ENCODE results near the gene TMEM79. TPM values are rescaled to one million over a fixed set of nuclear protein-coding genes. Genes with fewer than 3 reads are reported as not detected.

TMEM79 gene
- total RNA-seq, 1 donor from 2014 or later, result 1.4 TPM

DNA sequence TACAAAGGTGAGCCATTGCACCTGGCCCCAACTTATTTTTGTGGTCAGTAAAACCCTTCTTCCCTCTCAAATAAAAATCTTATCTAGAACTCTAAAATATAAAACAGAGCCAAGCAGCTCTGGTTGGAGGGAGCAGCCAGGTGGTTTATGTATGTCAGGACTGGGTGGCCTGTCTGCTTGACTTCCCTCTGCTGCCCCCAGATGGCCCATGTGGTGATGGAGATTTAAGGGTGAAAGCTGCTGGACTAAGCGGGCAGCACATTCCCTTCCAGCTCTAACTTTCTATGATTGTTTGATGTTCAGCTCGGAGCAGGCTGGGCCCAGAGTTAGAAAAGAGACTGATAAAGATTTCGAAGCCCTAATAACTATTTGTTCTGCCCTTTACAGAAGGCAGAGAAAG lies 24.3 kb upstream of the TMEM79 start:
- ATAC-seq, result no peak
- intact Hi-C loops (cut with DNase I), result loop anchor here (2.0 kb wide), 1 partner anchor 25 kb away; no protein-coding TSS in a partner anchor

DNA sequence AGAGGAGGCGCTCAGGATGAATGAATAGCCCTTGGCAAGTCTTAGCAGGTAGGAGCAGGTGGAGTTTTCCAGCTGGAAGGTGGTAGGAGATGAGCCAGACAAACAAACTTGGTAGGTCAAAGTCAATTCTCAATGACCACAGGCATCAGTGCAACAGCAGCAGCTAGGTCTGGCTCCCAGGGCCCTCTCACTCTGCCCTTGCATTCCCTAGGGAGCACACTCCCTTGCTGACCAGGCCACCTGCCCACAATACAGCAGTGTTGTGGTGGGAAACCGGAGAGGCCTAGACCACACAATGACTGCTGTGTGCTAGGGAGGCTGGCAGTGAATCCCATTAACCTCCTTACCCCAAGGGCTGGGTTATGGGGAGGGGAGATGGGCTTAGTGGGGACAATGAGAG lies 23.2 kb upstream of the TMEM79 start:
- intact Hi-C loops (cut with DNase I), result loop anchor here (2.0 kb wide), 1 partner anchor 26 kb away; no protein-coding TSS in a partner anchor
- ATAC-seq (no peak), DNase-seq (ENCODE audit: missing footprints) (no peak)

More for the DNA sequence above, 24.3 kb upstream of the TMEM79 start:
- DNase-seq (ENCODE audit: missing footprints), result no peak

GRCh38 chr1:156262461-156263287 lies 21.5 kb upstream of the TMEM79 start:
- ATAC-seq (no peak), DNase-seq (ENCODE audit: missing footprints) (no peak)
- intact Hi-C loops (cut with DNase I), result no loop called here

DNA sequence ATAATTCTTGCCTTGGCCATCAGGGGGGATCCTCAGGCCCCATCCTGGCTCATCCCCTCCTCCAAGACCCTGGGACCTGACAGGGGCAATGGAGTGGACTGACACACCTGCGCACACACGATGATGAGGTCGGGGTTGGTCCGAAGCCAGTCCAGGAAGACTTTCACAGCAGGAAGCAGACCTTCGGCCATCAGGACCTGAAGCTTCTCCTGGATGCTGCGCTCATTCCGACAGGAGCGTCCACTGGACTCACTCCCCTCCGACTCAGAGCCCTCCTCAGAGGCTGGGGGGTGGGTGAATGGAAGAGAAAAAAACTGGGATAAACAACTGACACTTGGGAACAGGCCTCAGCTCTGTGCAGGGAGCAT lies 20.9 kb upstream of the TMEM79 start:
- intact Hi-C loops (cut with DNase I), result no loop called here
- DNase-seq (ENCODE audit: missing footprints), result no peak

DNA sequence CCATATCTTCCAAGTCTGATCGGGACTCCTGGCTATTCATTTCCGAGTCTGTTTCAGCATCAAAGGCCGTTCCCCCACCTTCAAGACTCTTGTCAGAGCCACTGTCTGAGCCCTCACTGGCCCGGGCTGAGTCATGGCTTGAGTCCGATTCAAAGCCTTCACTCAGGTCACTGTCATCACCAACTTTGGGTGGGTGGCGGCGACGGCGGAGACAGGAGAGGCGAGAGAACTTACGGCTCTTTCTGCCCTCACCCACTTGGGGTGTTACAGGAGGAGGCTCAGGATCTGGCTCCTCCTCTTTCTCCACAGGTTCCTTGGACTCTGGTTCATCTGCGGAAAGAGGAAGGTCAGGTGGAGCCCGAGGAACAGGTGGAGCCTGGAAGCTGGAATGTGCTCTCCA lies 18.1 kb upstream of the TMEM79 start:
- DNase-seq (ENCODE audit: missing footprints), result no peak
- intact Hi-C loops (cut with DNase I), result no loop called here
- no peak for ATAC-seq

More for the DNA sequence above, 20.9 kb upstream of the TMEM79 start:
- ATAC-seq, result no peak

DNA sequence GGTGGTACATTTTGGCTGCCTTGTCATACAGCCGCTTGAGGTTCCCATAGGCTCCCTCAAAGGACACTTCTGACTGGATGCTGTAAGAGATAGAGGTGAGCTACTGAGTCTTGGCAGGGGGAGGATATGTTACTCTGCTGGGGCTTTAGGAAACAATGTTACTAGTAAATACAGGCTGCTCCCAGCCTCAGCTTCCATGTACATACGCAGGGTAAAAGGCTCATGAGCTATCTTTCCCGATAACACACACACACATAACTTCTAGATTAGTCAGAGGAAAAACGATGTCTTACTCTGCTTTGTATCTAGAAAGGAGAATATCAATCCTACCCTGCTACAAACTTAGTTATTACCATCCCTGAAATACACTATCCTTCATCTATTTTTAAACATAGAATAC lies 15.8 kb upstream of the TMEM79 start:
- ATAC-seq (no peak), DNase-seq (ENCODE audit: missing footprints) (no peak)
- intact Hi-C loops (cut with DNase I), result no loop called here

DNA sequence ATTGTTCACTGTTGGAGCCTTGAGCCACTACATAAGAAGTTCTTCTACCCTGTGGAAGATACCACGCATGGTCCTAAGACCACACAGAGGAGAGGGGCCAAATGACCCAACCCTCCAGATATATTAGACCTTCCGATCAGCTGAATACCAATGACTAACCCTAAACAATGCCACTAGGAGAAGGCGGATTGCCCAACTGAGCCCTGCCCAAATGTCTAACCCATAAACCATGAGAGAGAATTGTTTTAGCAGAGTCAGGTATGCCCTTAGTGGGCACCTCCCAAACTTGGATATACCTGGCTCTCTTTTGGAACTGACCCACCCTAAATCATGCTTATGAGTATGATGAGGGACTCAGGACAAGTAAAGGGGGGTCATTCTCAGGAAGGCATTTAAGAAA lies 13.8 kb upstream of the TMEM79 start:
- ATAC-seq, result no peak
- no peak for DNase-seq (ENCODE audit: missing footprints)
- intact Hi-C loops (cut with DNase I), result no loop called here

DNA sequence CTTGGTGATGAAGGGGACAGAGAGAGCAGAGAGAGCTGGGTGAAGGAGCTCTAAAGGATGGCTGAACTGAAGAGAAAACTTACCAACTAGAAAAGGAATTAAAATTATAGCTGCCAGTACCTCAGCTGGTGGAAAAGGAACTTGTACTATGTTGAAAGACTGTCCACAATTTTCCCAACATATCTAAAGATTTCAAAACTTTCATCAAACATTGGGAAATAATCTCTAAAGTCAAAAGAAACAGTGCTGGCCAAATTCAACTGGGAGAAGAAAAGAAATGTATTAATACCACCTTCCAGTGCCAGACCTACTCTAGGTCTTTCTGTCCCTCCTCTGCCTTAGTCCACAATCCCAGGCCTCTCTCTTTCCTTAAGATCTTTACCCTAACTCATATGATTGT lies 7.6 kb upstream of the TMEM79 start:
- no peak for DNase-seq (ENCODE audit: missing footprints)
- no peak for ATAC-seq
- intact Hi-C loops (cut with DNase I), result loop anchor here (5.0 kb wide), 1 partner anchor 39 kb away; no protein-coding TSS in a partner anchor

GRCh38 chr1:156276966-156277381 lies 7.2 kb upstream of the TMEM79 start:
- DNase-seq (ENCODE audit: missing footprints), result no peak
- intact Hi-C loops (cut with DNase I), result loop anchor here (5.0 kb wide), 1 partner anchor 40 kb away; no protein-coding TSS in a partner anchor
- ATAC-seq, result no peak

- no peak for ATAC-seq
- DNase-seq (ENCODE audit: missing footprints), result no peak
- intact Hi-C loops (cut with DNase I), result loop anchor here (5.0 kb wide), 2 partner anchors 43 to 57 kb away; partner anchors contain the start of genes CCT3 and TSACC
These were observed 4.3 kb upstream of the TMEM79 start for GRCh38 chr1:156279837-156280236.

DNA sequence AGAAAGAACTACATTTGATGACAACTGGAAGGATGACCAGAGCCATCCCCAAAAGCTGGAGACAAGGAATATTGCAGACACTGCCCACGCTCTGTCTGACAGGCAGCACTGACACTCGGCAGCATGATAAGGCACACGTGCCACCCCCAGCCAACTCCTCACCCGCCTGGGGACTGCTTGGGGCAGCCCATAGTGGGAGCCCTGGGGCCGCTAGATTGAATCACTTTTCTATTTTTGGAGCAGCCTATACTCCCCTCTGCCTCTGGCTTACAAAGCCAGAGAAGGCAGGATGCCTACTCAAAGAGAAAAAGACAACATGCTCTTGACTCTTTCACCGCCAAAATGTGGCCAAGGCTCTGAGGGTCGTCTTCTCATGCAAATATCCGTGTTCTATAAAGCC lies 2.8 kb upstream of the TMEM79 start:
- intact Hi-C loops (cut with DNase I), result loop anchor here (5.0 kb wide), 1 partner anchor 56 kb away; the partner anchor contains the start of genes CCT3 and TSACC
- ATAC-seq, result peak; percentile 77
- DNase-seq (ENCODE audit: missing footprints), result peak; percentile 78

GRCh38 chr1:156281693-156282478 lies 2.2 kb upstream of the TMEM79 start:
- intact Hi-C loops (cut with DNase I), result loop anchor here (5.0 kb wide), 1 partner anchor 55 kb away; the partner anchor contains the start of genes CCT3 and TSACC
- no peak for DNase-seq (ENCODE audit: missing footprints)
- no peak for ATAC-seq

GRCh38 chr1:156282479-156283222 lies 1.5 kb upstream of the TMEM79 start, which contains the start of gene SMG5:
TSS of gene SMG5 (minus strand) at chr1:156282825. CDS start at chr1:156282680, 145 bp downstream.
- peak; percentile 98 for DNase-seq (ENCODE audit: missing footprints)
- peak; percentile 94 for ATAC-seq
- intact Hi-C loops (cut with DNase I), result loop anchor here (5.0 kb wide), 1 partner anchor 55 kb away; the partner anchor contains the start of genes CCT3 and TSACC

DNA sequence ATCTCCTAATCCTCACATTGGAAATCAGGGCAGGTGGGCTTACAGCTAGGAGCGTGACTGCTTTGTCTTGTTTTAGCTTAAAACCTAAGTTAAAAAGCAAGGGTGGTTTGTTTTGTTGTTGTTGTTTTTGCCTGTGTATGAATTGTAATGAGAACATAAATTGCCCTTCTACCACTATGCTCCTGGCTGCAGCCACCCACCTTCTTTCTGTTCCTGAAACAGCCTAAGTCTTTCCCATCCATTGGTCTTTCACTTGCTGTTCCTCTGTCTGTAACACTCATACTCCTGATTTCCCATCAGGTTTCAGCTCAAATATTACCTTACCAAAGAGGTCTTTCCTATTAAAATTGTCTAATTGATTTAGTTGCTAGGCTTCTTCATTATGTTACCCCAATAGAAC lies 604 bp upstream of the TMEM79 start:
- intact Hi-C loops (cut with DNase I), result loop anchor here (5.0 kb wide), 1 partner anchor 54 kb away; the partner anchor contains the start of genes CCT3 and TSACC
- DNase-seq (ENCODE audit: missing footprints) (no peak), ATAC-seq (no peak)

GRCh38 chr1:156284757-156285156 lies 632 bp downstream of the TMEM79 start:
- intact Hi-C loops (cut with DNase I), result loop anchor here (5.0 kb wide), 1 partner anchor 53 kb away; the partner anchor contains the start of genes CCT3 and TSACC
- ATAC-seq, result no peak
- no peak for DNase-seq (ENCODE audit: missing footprints)

GRCh38 chr1:156285437-156285836 lies 1.3 kb downstream of the TMEM79 start:
- no peak for ATAC-seq
- intact Hi-C loops (cut with DNase I), result no loop called here
- no peak for DNase-seq (ENCODE audit: missing footprints)

GRCh38 chr1:156286061-156286460 lies 1.9 kb downstream of the TMEM79 start:
- intact Hi-C loops (cut with DNase I), result no loop called here

GRCh38 chr1:156289857-156290256 lies 5.7 kb downstream of the TMEM79 start:
- intact Hi-C loops (cut with DNase I), result no loop called here
- ATAC-seq (no peak), DNase-seq (ENCODE audit: missing footprints) (no peak)

More at GRCh38 chr1:156286061-156286460, 1.9 kb downstream of the TMEM79 start:
- ATAC-seq (no peak), DNase-seq (ENCODE audit: missing footprints) (no peak)
